NCI-H82 treated with DMSO at 0.1 percent for 48 hours (cell line): ENCODE results near the gene FREM3.
"Not testable (repeated sequence)": the region's sequence is repeated elsewhere in the genome, so short reads cannot be mapped to it uniquely, and the experiment has no call there.

Source experiments
- DNase-seq: peaks from one replicate; lab custom pipeline; 2025; ENCODE audit not compliant: unreplicated experiment; lab: John Stamatoyannopoulos, UW

The FREM3 gene

GRCh38 chr4:143700416-143701352, at the start of gene FREM3:
Gene FREM3, minus strand, starts transcription at chr4:143700675. Its CDS starts 0 bp downstream, at chr4:143700675.
- peak; percentile 2 for DNase-seq

- no peak for DNase-seq
Observed at GRCh38 chr4:143745874-143746273, 45.4 kb upstream of the FREM3 start.

GRCh38 chr4:143743591-143743990, 43.1 kb upstream of the FREM3 start:
- no peak for DNase-seq

- no peak for DNase-seq
Observed at GRCh38 chr4:143742834-143743233, 42.4 kb upstream of the FREM3 start.

GRCh38 chr4:143736861-143737260, 36.4 kb upstream of the FREM3 start:
- DNase-seq = no peak

- DNase-seq = not testable (repeated sequence)
Observed at GRCh38 chr4:143736061-143736460, 35.6 kb upstream of the FREM3 start.

GRCh38 chr4:143728166-143728565, 27.7 kb upstream of the FREM3 start:
- no peak for DNase-seq

- DNase-seq = no peak
Observed at GRCh38 chr4:143726714-143727113, 26.2 kb upstream of the FREM3 start.

GRCh38 chr4:143721317-143721716, 20.8 kb upstream of the FREM3 start:
- no peak for DNase-seq

- DNase-seq = not testable (repeated sequence)
Observed at GRCh38 chr4:143718748-143719147, 18.3 kb upstream of the FREM3 start.

- no peak for DNase-seq
Observed at GRCh38 chr4:143713955-143714625, 13.6 kb upstream of the FREM3 start.

GRCh38 chr4:143713553-143713952, 13.1 kb upstream of the FREM3 start:
- DNase-seq = no peak

GRCh38 chr4:143712155-143712550, 11.7 kb upstream of the FREM3 start:
- no peak for DNase-seq

- DNase-seq = peak; percentile 23
Observed at GRCh38 chr4:143711543-143712154, 11.2 kb upstream of the FREM3 start.

GRCh38 chr4:143701365-143701764, 890 bp upstream of the FREM3 start:
- DNase-seq = no peak

GRCh38 chr4:143700046-143700415, 444 bp downstream of the FREM3 start:
- DNase-seq = no peak

- DNase-seq = no peak
Observed at GRCh38 chr4:143699331-143700045, 987 bp downstream of the FREM3 start.

GRCh38 chr4:143693856-143694255, 6.6 kb downstream of the FREM3 start:
- no peak for DNase-seq

GRCh38 chr4:143692241-143692640, 8.2 kb downstream of the FREM3 start:
- DNase-seq = no peak

GRCh38 chr4:143679434-143679833, 21.0 kb downstream of the FREM3 start:
- DNase-seq = no peak

- not testable (repeated sequence) for DNase-seq
Observed at GRCh38 chr4:143673629-143674028, 26.8 kb downstream of the FREM3 start.
